ENCODE measurements around the gene TUBA8. TPM values are rescaled to one million over a fixed set of nuclear protein-coding genes. Genes with fewer than 3 reads are reported as not detected.

TUBA8 gene
- polyA plus RNA-seq, 1 donor (not counting 4 experiments of a cell fraction or from before 2014, with no cell fraction given) = 0.35 TPM

DNA sequence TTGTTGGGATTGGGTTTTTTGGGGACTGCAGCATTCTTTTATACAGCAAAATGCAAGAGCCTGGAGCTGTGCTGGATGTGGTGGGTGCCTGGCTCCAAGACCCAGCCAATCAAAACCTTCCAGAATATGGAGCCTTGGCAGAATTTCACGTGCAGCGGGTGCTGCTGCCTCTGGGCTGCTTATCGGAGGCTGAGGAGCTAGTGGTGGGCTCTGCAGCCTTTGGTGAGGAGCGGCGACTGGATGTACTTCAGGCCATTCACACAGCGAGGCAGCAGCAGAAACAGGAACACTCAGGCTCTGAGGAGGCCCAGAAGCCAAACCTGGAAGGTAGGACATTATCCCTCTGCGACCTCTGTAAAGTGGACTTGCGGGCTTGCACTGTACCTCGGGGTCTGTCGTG lies 27.2 kb upstream of the TUBA8 start:
- no peaks in the 10 kb centered on the region for H3K9me3 ChIP-seq (ENCODE audit: control insufficient read depth, low read depth, low read length)
- no peaks in the 10 kb centered on the region for H4K20me1 ChIP-seq (ENCODE audit: control insufficient read depth, extremely low read depth, insufficient read depth, low read length)
- no peak overlapping the region for H3K9ac ChIP-seq (ENCODE audit: control insufficient read depth, extremely low read depth, insufficient read depth, low read length)
- dilution Hi-C loops (cut with MboI; ENCODE audit: extremely low pct_ligation_motif_present, low sequenced_read_pairs) = no loop called here
- no peak overlapping the region for H2AFZ ChIP-seq (ENCODE audit: control insufficient read depth, low read length)
- no peak for FAIRE-seq
- no peak overlapping the region for H3K4me3 ChIP-seq (ENCODE audit: control insufficient read depth in 2 of 3, extremely low read depth in 1 of 3, insufficient read depth in 2 of 3, low read depth in 1 of 3, low read length in 3 of 3)
- H3K4me1 ChIP-seq (ENCODE audit: control insufficient read depth, extremely low read depth, insufficient read depth, low read length) = peaks cover 19% of the 10 kb centered on the region
- peaks cover 54% of the 10 kb centered on the region for H3K79me2 ChIP-seq (ENCODE audit: control insufficient read depth, insufficient read depth, low read length)
- no peak for TF ChIP-seq EZH2 (IDR thresholded peaks at IDR 0.05; ENCODE audit: low read length)
- TF ChIP-seq, protein P1, sequence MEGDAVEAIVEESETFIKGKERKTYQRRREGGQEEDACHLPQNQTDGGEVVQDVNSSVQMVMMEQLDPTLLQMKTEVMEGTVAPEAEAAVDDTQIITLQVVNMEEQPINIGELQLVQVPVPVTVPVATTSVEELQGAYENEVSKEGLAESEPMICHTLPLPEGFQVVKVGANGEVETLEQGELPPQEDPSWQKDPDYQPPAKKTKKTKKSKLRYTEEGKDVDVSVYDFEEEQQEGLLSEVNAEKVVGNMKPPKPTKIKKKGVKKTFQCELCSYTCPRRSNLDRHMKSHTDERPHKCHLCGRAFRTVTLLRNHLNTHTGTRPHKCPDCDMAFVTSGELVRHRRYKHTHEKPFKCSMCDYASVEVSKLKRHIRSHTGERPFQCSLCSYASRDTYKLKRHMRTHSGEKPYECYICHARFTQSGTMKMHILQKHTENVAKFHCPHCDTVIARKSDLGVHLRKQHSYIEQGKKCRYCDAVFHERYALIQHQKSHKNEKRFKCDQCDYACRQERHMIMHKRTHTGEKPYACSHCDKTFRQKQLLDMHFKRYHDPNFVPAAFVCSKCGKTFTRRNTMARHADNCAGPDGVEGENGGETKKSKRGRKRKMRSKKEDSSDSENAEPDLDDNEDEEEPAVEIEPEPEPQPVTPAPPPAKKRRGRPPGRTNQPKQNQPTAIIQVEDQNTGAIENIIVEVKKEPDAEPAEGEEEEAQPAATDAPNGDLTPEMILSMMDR (optimal IDR thresholded peaks at IDR 0.05 in 1 of 3, IDR thresholded peaks at IDR 0.05 in 1 of 3, conservative IDR thresholded peaks at IDR 0.05 in 1 of 3; ENCODE audit: extremely low read depth in 1 of 3, insufficient read depth in 2 of 3, low read length in 3 of 3) = no peak
- DNase-seq (ENCODE audit: low read depth, low spot score) = no peak
- H3K36me3 ChIP-seq (ENCODE audit: control insufficient read depth in 2 of 2, extremely low read depth in 1 of 2, insufficient read depth in 2 of 2, low read length in 2 of 2) = peaks cover 27 to 30% of the 10 kb centered on the region in 2 experiments
- no peaks in the 10 kb centered on the region for H3K27me3 ChIP-seq (ENCODE audit: control insufficient read depth, extremely low read depth, insufficient read depth, low read length)
- H3K27ac ChIP-seq (ENCODE audit: control insufficient read depth, insufficient read depth, low read length) = peak overlapping the region; percentile 1
- H3K9me1 ChIP-seq (ENCODE audit: control insufficient read depth, extremely low read depth, insufficient read depth, low read length) = no peaks in the 10 kb centered on the region
- no peak overlapping the region for H3K4me2 ChIP-seq (ENCODE audit: control insufficient read depth, extremely low read depth, insufficient read depth, low read depth, low read length)

DNA sequence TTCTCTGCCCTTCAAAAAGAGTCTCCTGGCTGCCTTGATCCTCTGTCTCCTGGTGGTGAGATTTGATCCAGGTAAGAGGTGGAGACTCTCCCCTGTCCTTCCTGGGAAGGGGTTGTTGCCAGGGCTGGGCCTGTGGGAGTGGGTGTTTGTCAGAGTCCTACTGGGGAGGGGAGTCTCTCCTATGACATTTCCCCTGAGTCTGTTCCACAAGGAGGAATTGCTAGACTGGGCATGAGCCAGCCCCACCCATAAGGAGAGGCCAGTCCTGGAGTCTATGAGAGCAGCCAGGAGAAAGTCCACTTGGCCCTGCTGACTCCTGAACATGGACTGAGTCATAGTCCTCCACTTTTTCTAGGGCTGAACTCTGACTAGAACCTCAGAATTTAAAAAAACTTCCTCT lies 25.4 kb upstream of the TUBA8 start:
- FAIRE-seq (no peak), DNase-seq (ENCODE audit: low read depth, low spot score) (no peak)
- Histone ChIP-seq H3K9me1 (ENCODE audit: control insufficient read depth, extremely low read depth, insufficient read depth, low read length) (no peaks in the 10 kb centered on the region), H3K4me3 (ENCODE audit: control insufficient read depth in 2 of 3, extremely low read depth in 1 of 3, insufficient read depth in 2 of 3, low read depth in 1 of 3, low read length in 3 of 3) (no peak overlapping the region), H3K9ac (ENCODE audit: control insufficient read depth, extremely low read depth, insufficient read depth, low read length) (no peak overlapping the region), H2AFZ (ENCODE audit: control insufficient read depth, low read length) (no peak overlapping the region), H3K27ac (ENCODE audit: control insufficient read depth, insufficient read depth, low read length) (no peak overlapping the region), H3K9me3 (ENCODE audit: control insufficient read depth, low read depth, low read length) (no peaks in the 10 kb centered on the region), H3K27me3 (ENCODE audit: control insufficient read depth, extremely low read depth, insufficient read depth, low read length) (no peaks in the 10 kb centered on the region), H3K36me3 (ENCODE audit: control insufficient read depth in 2 of 2, extremely low read depth in 1 of 2, insufficient read depth in 2 of 2, low read length in 2 of 2) (peaks cover 27 to 31% of the 10 kb centered on the region in 2 experiments), H3K4me1 (ENCODE audit: control insufficient read depth, extremely low read depth, insufficient read depth, low read length) (peaks cover 5% of the 10 kb centered on the region), H3K79me2 (ENCODE audit: control insufficient read depth, insufficient read depth, low read length) (peaks cover 37% of the 10 kb centered on the region), H4K20me1 (ENCODE audit: control insufficient read depth, extremely low read depth, insufficient read depth, low read length) (no peaks in the 10 kb centered on the region), H3K4me2 (ENCODE audit: control insufficient read depth, extremely low read depth, insufficient read depth, low read depth, low read length) (no peak overlapping the region)
- TF ChIP-seq, protein P1 (optimal IDR thresholded peaks at IDR 0.05 in 1 of 3, IDR thresholded peaks at IDR 0.05 in 1 of 3, conservative IDR thresholded peaks at IDR 0.05 in 1 of 3; ENCODE audit: extremely low read depth in 1 of 3, insufficient read depth in 2 of 3, low read length in 3 of 3) = no peak
- TF ChIP-seq EZH2 (IDR thresholded peaks at IDR 0.05; ENCODE audit: low read length) = no peak
- dilution Hi-C loops (cut with MboI; ENCODE audit: extremely low pct_ligation_motif_present, low sequenced_read_pairs) = no loop called here
